Loucy (cell line): ENCODE measurements around the gene TCL1A.

Experiments
- H2AFZ ChIP-seq: fragments of 200-600 bp; sonication (generic); 2 replicates; pipeline ENCODE4 v1.6.0; 2016; ENCODE audit warnings: antibody characterized with exemption, mild to moderate bottlenecking, low read length, moderate library complexity
- H3F3A ChIP-seq: fragments of 200-600 bp; 2 replicates; pipeline ENCODE4 v1.6.0; 2016; ENCODE audit warnings: antibody characterized with exemption, low read depth, mild to moderate bottlenecking
- H3K27me3 ChIP-seq: fragments of 200-600 bp; sonication (generic); 2 replicates; pipeline ENCODE4 v1.6.1; 2014; ENCODE audit warnings: low read length, mild to moderate bottlenecking; ENCODE audit not compliant: insufficient read depth, poor library complexity, severe bottlenecking
- H3K36me3 ChIP-seq: fragments of 200-600 bp; sonication (generic); 2 replicates; pipeline ENCODE4 v1.6.1; 2016; ENCODE audit warnings: low read length; ENCODE audit not compliant: insufficient read depth
- H3K4me1 ChIP-seq: fragments of 200-600 bp; sonication (generic); 2 replicates; pipeline ENCODE4 v1.5.1; 2014; ENCODE audit warnings: low read length, mild to moderate bottlenecking; ENCODE audit not compliant: insufficient read depth, poor library complexity, severe bottlenecking
- H3K4me2 ChIP-seq: fragments of 200-600 bp; sonication (generic); 2 replicates; pipeline ENCODE4 v1.6.0; 2014; ENCODE audit warnings: antibody characterized with exemption, low read length, low read depth, mild to moderate bottlenecking; ENCODE audit not compliant: poor library complexity, severe bottlenecking
- H3K4me3 ChIP-seq: fragments of 200-600 bp; sonication (generic); 2 replicates; pipeline ENCODE4 v1.5.1; 2014; ENCODE audit warnings: low read length, mild to moderate bottlenecking, mixed read lengths; ENCODE audit not compliant: poor library complexity, severe bottlenecking
- H3K79me2 ChIP-seq: fragments of 200-600 bp; sonication (generic); 2 replicates; pipeline ENCODE4 v1.6.1; 2014; ENCODE audit warnings: low read length; ENCODE audit not compliant: insufficient read depth
- H3K9ac ChIP-seq: fragments of 200-600 bp; sonication (generic); 2 replicates; pipeline ENCODE4 v1.6.0; 2014; ENCODE audit warnings: mild to moderate bottlenecking, low read depth, low read length, moderate library complexity; ENCODE audit not compliant: poor library complexity, severe bottlenecking
- H3K9me2 ChIP-seq: fragments of 200-600 bp; sonication (generic); replicated peaks from 2 replicates; pipeline ENCODE4 v1.6.1; 2016; ENCODE audit warnings: low read depth, low read length, mixed read lengths
- H3K9me3 ChIP-seq: fragments of 200-600 bp; sonication (generic); 2 replicates; pipeline ENCODE4 v1.6.1; 2014; ENCODE audit warnings: mild to moderate bottlenecking, antibody characterized with exemption, low read length, low read depth; ENCODE audit not compliant: insufficient read depth
- H4K20me1 ChIP-seq: fragments of 200-600 bp; sonication (generic); 2 replicates; pipeline ENCODE4 v1.6.0; 2014; ENCODE audit warnings: antibody characterized with exemption, low read length, mild to moderate bottlenecking; ENCODE audit not compliant: insufficient read depth, poor library complexity, severe bottlenecking
- EZH2phosphoT487 ChIP-seq: fragments of 200-600 bp; IDR thresholded peaks from 2 replicates; pipeline ENCODE4 v1.6.1; 2018; ENCODE audit warnings: antibody characterized with exemption, mild to moderate bottlenecking, moderate library complexity, borderline replicate concordance
- TF ChIP-seq, protein P1 (sequence below): fragments of 200-600 bp; sonication (generic); conservative IDR thresholded peaks from 2 replicates; pipeline ENCODE4 v1.5.1; 2014; ENCODE audit warnings: mild to moderate bottlenecking, antibody characterized with exemption, low read length

Gene TCL1A

DNA sequence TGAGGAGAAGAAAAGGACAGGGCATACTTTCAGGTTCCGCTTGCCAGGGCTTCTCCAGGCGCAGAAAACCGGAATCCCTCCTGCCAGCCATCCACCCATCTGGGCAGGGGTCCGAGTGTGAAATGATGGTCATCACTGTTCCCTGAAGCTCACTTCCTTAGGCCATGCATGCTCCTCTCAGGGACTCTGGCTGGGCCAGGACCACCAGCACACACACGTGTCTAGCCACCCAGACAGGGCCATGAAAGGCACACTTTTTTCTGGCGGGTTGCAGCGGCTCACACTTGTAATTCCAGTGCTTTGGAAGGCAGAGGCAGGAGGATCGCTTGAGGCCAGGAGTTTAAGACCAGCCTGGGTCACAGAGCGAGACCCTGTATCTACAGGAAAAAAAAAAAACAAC lies 1.5 kb downstream of the TCL1A start:
- H3K9me2 ChIP-seq, result no peaks in the 10 kb centered on the region
- H4K20me1 ChIP-seq, result no peaks in the 10 kb centered on the region
- H3F3A ChIP-seq, result no peaks in the 10 kb centered on the region
- no peak overlapping the region for H3K4me2 ChIP-seq
- TF ChIP-seq, protein P1, sequence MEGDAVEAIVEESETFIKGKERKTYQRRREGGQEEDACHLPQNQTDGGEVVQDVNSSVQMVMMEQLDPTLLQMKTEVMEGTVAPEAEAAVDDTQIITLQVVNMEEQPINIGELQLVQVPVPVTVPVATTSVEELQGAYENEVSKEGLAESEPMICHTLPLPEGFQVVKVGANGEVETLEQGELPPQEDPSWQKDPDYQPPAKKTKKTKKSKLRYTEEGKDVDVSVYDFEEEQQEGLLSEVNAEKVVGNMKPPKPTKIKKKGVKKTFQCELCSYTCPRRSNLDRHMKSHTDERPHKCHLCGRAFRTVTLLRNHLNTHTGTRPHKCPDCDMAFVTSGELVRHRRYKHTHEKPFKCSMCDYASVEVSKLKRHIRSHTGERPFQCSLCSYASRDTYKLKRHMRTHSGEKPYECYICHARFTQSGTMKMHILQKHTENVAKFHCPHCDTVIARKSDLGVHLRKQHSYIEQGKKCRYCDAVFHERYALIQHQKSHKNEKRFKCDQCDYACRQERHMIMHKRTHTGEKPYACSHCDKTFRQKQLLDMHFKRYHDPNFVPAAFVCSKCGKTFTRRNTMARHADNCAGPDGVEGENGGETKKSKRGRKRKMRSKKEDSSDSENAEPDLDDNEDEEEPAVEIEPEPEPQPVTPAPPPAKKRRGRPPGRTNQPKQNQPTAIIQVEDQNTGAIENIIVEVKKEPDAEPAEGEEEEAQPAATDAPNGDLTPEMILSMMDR, result no peak
- TF ChIP-seq EZH2phosphoT487, result no peak
- H3K79me2 ChIP-seq, result no peaks in the 10 kb centered on the region
- H3K4me1 ChIP-seq, result no peaks in the 10 kb centered on the region
- no peaks in the 10 kb centered on the region for H3K36me3 ChIP-seq
- H3K4me3 ChIP-seq, result no peak overlapping the region
- H2AFZ ChIP-seq, result no peak overlapping the region
- no peaks in the 10 kb centered on the region for H3K27me3 ChIP-seq
- H3K9me3 ChIP-seq, result no peaks in the 10 kb centered on the region
- H3K9ac ChIP-seq, result no peak overlapping the region

DNA sequence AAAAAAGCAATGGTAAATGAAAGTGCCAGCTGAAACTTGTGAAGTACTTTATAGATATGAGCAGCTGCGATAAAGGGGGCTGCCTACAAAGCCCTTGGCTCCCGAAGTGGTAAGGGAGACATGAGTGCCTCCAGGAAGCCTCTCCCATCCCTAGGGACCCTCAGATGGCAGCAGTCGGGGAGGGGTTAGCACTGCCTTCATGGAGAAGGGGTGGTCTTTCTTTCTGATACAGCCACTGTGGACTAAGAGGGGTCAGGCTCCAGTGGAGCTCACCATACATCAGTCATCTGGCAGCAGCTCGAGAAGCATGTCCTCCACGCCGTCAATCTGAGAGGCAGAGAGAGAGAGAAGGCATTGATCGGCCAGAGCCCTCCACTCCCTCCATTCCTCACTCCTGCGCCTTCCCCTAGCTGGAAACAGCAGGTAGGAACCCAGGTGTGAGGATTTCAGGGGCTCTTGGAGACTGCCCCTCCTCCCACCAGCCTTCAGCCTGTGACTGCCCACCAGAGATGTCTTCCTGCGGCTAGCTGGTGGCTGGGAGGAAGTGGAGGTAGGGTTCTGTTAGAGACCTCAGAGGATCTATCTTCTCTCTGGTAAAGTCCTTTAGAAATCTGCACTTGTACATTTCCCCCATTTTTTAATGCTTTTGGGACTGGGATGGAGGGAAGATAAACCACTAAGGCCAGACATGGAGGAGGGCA lies 2.3 kb downstream of the TCL1A start:
- Histone ChIP-seq H3K9me2 (no peaks in the 10 kb centered on the region), H3K27me3 (no peaks in the 10 kb centered on the region), H2AFZ (no peak overlapping the region), H3K9ac (no peak overlapping the region), H3K36me3 (no peaks in the 10 kb centered on the region), H4K20me1 (no peaks in the 10 kb centered on the region), H3K4me2 (no peak overlapping the region), H3F3A (no peaks in the 10 kb centered on the region), H3K4me3 (no peak overlapping the region), H3K79me2 (no peaks in the 10 kb centered on the region), H3K9me3 (no peaks in the 10 kb centered on the region), H3K4me1 (no peaks in the 10 kb centered on the region)
- no peak for TF ChIP-seq EZH2phosphoT487
- TF ChIP-seq, protein P1, result no peak

DNA sequence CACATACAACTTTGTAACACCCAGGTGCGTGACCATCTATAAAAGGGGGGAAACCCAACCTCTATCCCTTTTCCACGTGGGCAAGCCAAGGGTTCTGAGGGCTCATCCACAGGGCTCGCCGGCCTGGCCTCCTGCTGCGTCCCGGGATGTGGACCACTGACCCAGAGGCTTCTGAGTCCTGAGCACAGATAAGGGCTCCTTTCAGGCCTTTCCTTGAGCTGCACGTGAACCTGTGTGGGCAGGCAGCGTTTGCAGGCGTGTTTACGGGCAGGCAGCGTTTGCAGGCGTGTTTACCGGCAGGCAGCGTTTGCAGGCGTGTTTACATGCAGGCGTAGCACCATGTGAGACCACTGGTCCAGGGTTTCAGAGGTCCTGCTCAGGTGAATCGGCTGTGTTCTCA lies 3.8 kb downstream of the TCL1A start:
- Histone ChIP-seq H3K79me2 (no peaks in the 10 kb centered on the region), H3K36me3 (no peaks in the 10 kb centered on the region), H2AFZ (no peak overlapping the region), H3F3A (no peaks in the 10 kb centered on the region), H3K4me3 (no peak overlapping the region), H3K27me3 (no peaks in the 10 kb centered on the region), H4K20me1 (no peaks in the 10 kb centered on the region), H3K9me3 (no peaks in the 10 kb centered on the region), H3K9me2 (no peaks in the 10 kb centered on the region), H3K4me1 (no peaks in the 10 kb centered on the region), H3K9ac (no peak overlapping the region), H3K4me2 (no peak overlapping the region)
- no peak for TF ChIP-seq EZH2phosphoT487
- TF ChIP-seq, protein P1, result no peak
